Testis (tissue), 3 donors: ENCODE results near the gene C1QTNF12. TPM values are rescaled to one million over a fixed set of nuclear protein-coding genes. Genes with fewer than 3 reads are reported as not detected.
"Not testable (repeated sequence)": the region's sequence is repeated elsewhere in the genome, so short reads cannot be mapped to it uniquely, and the experiment has no call there.

Source experiments
- DNase-seq: peaks from one replicate; pipeline ENCODE4 v3.0.0-alpha.2; 2019
- H3K27ac ChIP-seq, 2 donors: fragments of 200-600 bp; sonication (generic); one replicate each; pipeline ENCODE4 v1.5.1; 2019
- H3K27me3 ChIP-seq: fragments of 200-600 bp; sonication (generic); one replicate; pipeline ENCODE4 v1.5.1; 2019
- H3K36me3 ChIP-seq: fragments of 200-600 bp; sonication (generic); one replicate; pipeline ENCODE4 v1.5.1; 2017; ENCODE audit warnings: low read depth; ENCODE audit errors: missing control alignments
- H3K4me1 ChIP-seq: fragments of 200-600 bp; sonication (generic); one replicate; pipeline ENCODE4 v1.5.1; 2019
- H3K4me3 ChIP-seq, 2 donors: fragments of 200-600 bp; sonication (generic); one replicate each; pipeline ENCODE4 v1.5.1; 2017 to 2019
- H3K9me3 ChIP-seq: fragments of 200-600 bp; sonication (generic); one replicate; pipeline ENCODE4 v1.5.1; 2017
- CTCF ChIP-seq, 3 experiments: fragments of 450-650 bp in 2 of 3; fragments of 200-600 bp in 1 of 3; sonication (generic) in 1 of 3; IDR thresholded peaks; one replicate each; pipeline ENCODE4 v1.5.1; 2016 to 2019; ENCODE audit warnings: antibody characterized with exemption in 3 of 3, mild to moderate bottlenecking in 2 of 3, moderate library complexity in 1 of 3
- POLR2A ChIP-seq: fragments of 450-650 bp; IDR thresholded peaks from one replicate; pipeline ENCODE4 v1.6.1; 2017; ENCODE audit warnings: antibody characterized with exemption, mild to moderate bottlenecking, moderate library complexity
- WGBS, 2 donors: methylation state at CpG; one replicate each; pipeline ENCODE4 v1.1.5; 2018; 5-methylcytosine and 5-hydroxymethylcytosine counted together
- intact Hi-C: fragments of 100-400 bp; cut with DNase I; formaldehyde crosslinking; loops from one replicate; pipeline ENCODE4 v1.15.1; 2023; ENCODE audit warnings: low total_unique reads
- polyA plus RNA-seq: library from polyadenylated mRNA; stranded (reverse); fragments of 350-450 nt; fragmentation: Illumina TruSeq; extraction: RNeasy Lipid Tissue Mini Kit (QIAGEN cat#74804); gene quantifications from one replicate; pipeline ENCODE4 v1.2.3, GENCODE V29; 2014; ENCODE audit warnings: low read depth, low replicate concordance; ENCODE audit not compliant: insufficient read depth
- total RNA-seq, 2 donors: library from RNA; depleted of rRNA; stranded (reverse); fragments of >200 nt; gene quantifications; one replicate each; pipeline ENCODE4 v1.2.3, GENCODE V29; 2016

The C1QTNF12 gene
- total and polyA plus RNA-seq, 3 donors from 2014 or later, result 2.7 to 7.7 (median 4.7) TPM

GRCh38 chr1:1250786-1251284 lies 4.3 kb upstream of the C1QTNF12 start:
- no peaks in the 10 kb centered on the region for H3K36me3 ChIP-seq
- intact Hi-C loops, result no loop called here

GRCh38 chr1:1248009-1248913 lies 1.7 kb upstream of the C1QTNF12 start:
- not testable (repeated sequence) for H3K36me3 ChIP-seq, H3K4me1 ChIP-seq, H3K9me3 ChIP-seq, DNase-seq, H3K4me3 ChIP-seq, H3K27me3 ChIP-seq, H3K27ac ChIP-seq
- WGBS, 2 donors, result 87 to 92% methylated on average over 3 to 18 of the region's 21 CpGs
- intact Hi-C loops, result loop anchor here (10.0 kb wide), 1 partner anchor 123 kb away; no protein-coding TSS in a partner anchor

More at GRCh38 chr1:1250786-1251284, 4.3 kb upstream of the C1QTNF12 start:
- Histone ChIP-seq H3K27ac (peak overlapping the region in 1 of 2 donors; percentile 11), H3K4me1 (peaks cover 8% of the 10 kb centered on the region), H3K4me3 (no peak overlapping the region), H3K9me3 (no peaks in the 10 kb centered on the region), H3K27me3 (no peaks in the 10 kb centered on the region)
- TF ChIP-seq CTCF (IDR thresholded peaks at IDR 0.05), result no peak
- TF ChIP-seq POLR2A, result no peak
- DNase-seq, result no peak
- WGBS, 2 donors, result 75 to 79% methylated on average over 15 to 16 of the region's 16 CpGs

GRCh38 chr1:1247341-1247913 lies 905 bp upstream of the C1QTNF12 start:
- no peaks in the 10 kb centered on the region for H3K27me3 ChIP-seq
- intact Hi-C loops, result loop anchor here (10.0 kb wide), 1 partner anchor 123 kb away; no protein-coding TSS in a partner anchor
- TF ChIP-seq POLR2A (no peak), CTCF (IDR thresholded peaks at IDR 0.05) (no peak)
- no peak overlapping the region for H3K4me3 ChIP-seq
- H3K9me3 ChIP-seq, result no peaks in the 10 kb centered on the region
- H3K36me3 ChIP-seq, result no peaks in the 10 kb centered on the region
- DNase-seq, result no peak
- peaks cover 8% of the 10 kb centered on the region for H3K4me1 ChIP-seq
- no peak overlapping the region for H3K27ac ChIP-seq
- 67 to 75% methylated on average over 9 to 22 of the region's 25 CpGs for WGBS, 2 donors

- TF ChIP-seq POLR2A (no peak), CTCF (IDR thresholded peaks at IDR 0.05) (no peak)
- intact Hi-C loops, result loop anchor here (10.0 kb wide), 1 partner anchor 121 kb away; no protein-coding TSS in a partner anchor
- Histone ChIP-seq H3K4me3 (no peak overlapping the region), H3K27me3 (no peaks in the 10 kb centered on the region), H3K27ac (no peak overlapping the region), H3K36me3 (no peaks in the 10 kb centered on the region), H3K9me3 (no peaks in the 10 kb centered on the region), H3K4me1 (peaks cover 8% of the 10 kb centered on the region)
- DNase-seq, result no peak
- 58% methylated on average over 21 of the region's 45 CpGs; no CpG with 5 or more reads in 1 of the 2 donors for WGBS, 2 donors
These were observed 525 bp downstream of the C1QTNF12 start for GRCh38 chr1:1245817-1246576.
